ENCODE results near the gene FBXO46.

Gene FBXO46

GRCh38 chr19:45746866-45747265, 16.2 kb upstream of the FBXO46 start:
- H3K4me1 ChIP-seq (ENCODE audit: control insufficient read depth, insufficient read depth, low read length), result no peaks in the 10 kb centered on the region
- no peaks in the 10 kb centered on the region for H3K9me3 ChIP-seq (ENCODE audit: control insufficient read depth, insufficient read depth, low read depth, low read length)
- H3K36me3 ChIP-seq (ENCODE audit: control insufficient read depth in 2 of 2, insufficient read depth in 1 of 2, low read length in 2 of 2), result no peaks in the 10 kb centered on the region
- CTCF ChIA-PET, result no interaction called here
- no peak for TF ChIP-seq ZNF473 (tag by site-specific recombination; IDR thresholded peaks at IDR 0.05)
- TF ChIP-seq ZNF223 (tag by site-specific recombination; IDR thresholded peaks at IDR 0.05), result no peak
- TF ChIP-seq ZBTB1 (tag by site-specific recombination; IDR thresholded peaks at IDR 0.05), result no peak
- TF ChIP-seq ZNF133 (tag by site-specific recombination; IDR thresholded peaks at IDR 0.05), result no peak
- no peak for TF ChIP-seq ZNF768 (tag by site-specific recombination; IDR thresholded peaks at IDR 0.05)
- no peak for TF ChIP-seq ZBTB48 (tag by site-specific recombination; IDR thresholded peaks at IDR 0.05)
- no peak for TF ChIP-seq ZFP41 (tag by site-specific recombination; IDR thresholded peaks at IDR 0.05; ENCODE audit: borderline replicate concordance)
- TF ChIP-seq ZFP69B (tag by site-specific recombination; IDR thresholded peaks at IDR 0.05), result no peak
- TF ChIP-seq KLF9 (tag by site-specific recombination; IDR thresholded peaks at IDR 0.05; ENCODE audit: low read depth), result no peak
- TF ChIP-seq HOXA7 (CRISPR knock-in tag; IDR thresholded peaks at IDR 0.05; ENCODE audit: borderline replicate concordance), result no peak
- TF ChIP-seq PRDM6 (tag by site-specific recombination; IDR thresholded peaks at IDR 0.05), result no peak
- TF ChIP-seq ZNF404 (tag by site-specific recombination; IDR thresholded peaks at IDR 0.05), result no peak
- no peak for TF ChIP-seq ZNF426 (tag by site-specific recombination; IDR thresholded peaks at IDR 0.05)
- no peak overlapping the region for H3K4me3 ChIP-seq (ENCODE audit: low read depth, low read length)
- POLR2A ChIA-PET, result no interaction called here
- H3K27ac ChIP-seq (ENCODE audit: extremely low read depth, low read depth, low read length), result no peak overlapping the region

GRCh38 chr19:45745606-45746005, 14.9 kb upstream of the FBXO46 start:
- POLR2A ChIA-PET, result interaction anchor here (1.5 kb wide), 1 partner anchor 24 kb away, joined by 4 read pairs; the partner anchor contains the start of gene SIX5
- Histone ChIP-seq H3K9me3 (ENCODE audit: control insufficient read depth, insufficient read depth, low read depth, low read length) (no peaks in the 10 kb centered on the region), H3K27ac (ENCODE audit: extremely low read depth, low read depth, low read length) (no peak overlapping the region), H3K4me1 (ENCODE audit: control insufficient read depth, insufficient read depth, low read length) (no peaks in the 10 kb centered on the region), H3K36me3 (ENCODE audit: control insufficient read depth in 2 of 2, insufficient read depth in 1 of 2, low read length in 2 of 2) (no peaks in the 10 kb centered on the region), H3K4me3 (ENCODE audit: low read depth, low read length) (no peak overlapping the region)
- TF ChIP-seq ZNF26 (tag by site-specific recombination; IDR thresholded peaks at IDR 0.05) (no peak), ZNF610 (tag by site-specific recombination; IDR thresholded peaks at IDR 0.05; ENCODE audit: borderline replicate concordance) (no peak), ZNF560 (tag by site-specific recombination; IDR thresholded peaks at IDR 0.05; ENCODE audit: borderline replicate concordance) (no peak), ZNF768 (tag by site-specific recombination; IDR thresholded peaks at IDR 0.05) (no peak), HOXA7 (CRISPR knock-in tag; IDR thresholded peaks at IDR 0.05; ENCODE audit: borderline replicate concordance) (no peak), ZNF626 (tag by site-specific recombination; IDR thresholded peaks at IDR 0.05) (no peak), ZBTB1 (tag by site-specific recombination; IDR thresholded peaks at IDR 0.05) (no peak), SP3 (tag by site-specific recombination; IDR thresholded peaks at IDR 0.05) (no peak), ZEB2 (tag by site-specific recombination; IDR thresholded peaks at IDR 0.05) (no peak)
- TF ChIP-seq, protein P1, sequence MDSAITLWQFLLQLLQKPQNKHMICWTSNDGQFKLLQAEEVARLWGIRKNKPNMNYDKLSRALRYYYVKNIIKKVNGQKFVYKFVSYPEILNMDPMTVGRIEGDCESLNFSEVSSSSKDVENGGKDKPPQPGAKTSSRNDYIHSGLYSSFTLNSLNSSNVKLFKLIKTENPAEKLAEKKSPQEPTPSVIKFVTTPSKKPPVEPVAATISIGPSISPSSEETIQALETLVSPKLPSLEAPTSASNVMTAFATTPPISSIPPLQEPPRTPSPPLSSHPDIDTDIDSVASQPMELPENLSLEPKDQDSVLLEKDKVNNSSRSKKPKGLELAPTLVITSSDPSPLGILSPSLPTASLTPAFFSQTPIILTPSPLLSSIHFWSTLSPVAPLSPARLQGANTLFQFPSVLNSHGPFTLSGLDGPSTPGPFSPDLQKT (IDR thresholded peaks at IDR 0.05; ENCODE audit: borderline replicate concordance, low read depth, low read length), result no peak
- TF ChIP-seq, protein P2, sequence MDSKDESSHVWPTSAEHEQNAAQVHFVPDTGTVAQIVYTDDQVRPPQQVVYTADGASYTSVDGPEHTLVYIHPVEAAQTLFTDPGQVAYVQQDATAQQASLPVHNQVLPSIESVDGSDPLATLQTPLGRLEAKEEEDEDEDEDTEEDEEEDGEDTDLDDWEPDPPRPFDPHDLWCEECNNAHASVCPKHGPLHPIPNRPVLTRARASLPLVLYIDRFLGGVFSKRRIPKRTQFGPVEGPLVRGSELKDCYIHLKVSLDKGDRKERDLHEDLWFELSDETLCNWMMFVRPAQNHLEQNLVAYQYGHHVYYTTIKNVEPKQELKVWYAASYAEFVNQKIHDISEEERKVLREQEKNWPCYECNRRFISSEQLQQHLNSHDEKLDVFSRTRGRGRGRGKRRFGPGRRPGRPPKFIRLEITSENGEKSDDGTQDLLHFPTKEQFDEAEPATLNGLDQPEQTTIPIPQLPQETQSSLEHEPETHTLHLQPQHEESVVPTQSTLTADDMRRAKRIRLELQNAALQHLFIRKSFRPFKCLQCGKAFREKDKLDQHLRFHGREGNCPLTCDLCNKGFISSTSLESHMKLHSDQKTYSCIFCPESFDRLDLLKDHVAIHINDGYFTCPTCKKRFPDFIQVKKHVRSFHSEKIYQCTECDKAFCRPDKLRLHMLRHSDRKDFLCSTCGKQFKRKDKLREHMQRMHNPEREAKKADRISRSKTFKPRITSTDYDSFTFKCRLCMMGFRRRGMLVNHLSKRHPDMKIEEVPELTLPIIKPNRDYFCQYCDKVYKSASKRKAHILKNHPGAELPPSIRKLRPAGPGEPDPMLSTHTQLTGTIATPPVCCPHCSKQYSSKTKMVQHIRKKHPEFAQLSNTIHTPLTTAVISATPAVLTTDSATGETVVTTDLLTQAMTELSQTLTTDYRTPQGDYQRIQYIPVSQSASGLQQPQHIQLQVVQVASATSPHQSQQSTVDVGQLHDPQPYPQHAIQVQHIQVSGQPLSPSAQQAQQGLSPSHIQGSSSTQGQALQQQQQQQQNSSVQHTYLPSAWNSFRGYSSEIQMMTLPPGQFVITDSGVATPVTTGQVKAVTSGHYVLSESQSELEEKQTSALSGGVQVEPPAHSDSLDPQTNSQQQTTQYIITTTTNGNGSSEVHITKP (tag by site-specific recombination; IDR thresholded peaks at IDR 0.05), result no peak
- CTCF ChIA-PET, result interaction anchor here (1.2 kb wide), 1 partner anchor 52 kb away, joined by 3 read pairs; no protein-coding TSS in a partner anchor

Data from HEK293 (cell line).